GM06990 (cell line): ENCODE measurements around the gene JADE2.
A peak's percentile ranks its signal among the peaks of the same experiment; 100 is the strongest.

Source experiments
- DNase-seq: peaks from one replicate; pipeline ENCODE4 v3.0.0-alpha.2; 2011; ENCODE audit not compliant: insufficient read length; ENCODE audit errors: extremely low read depth
- H3K27me3 ChIP-seq: replicated peaks from 2 replicates; pipeline ENCODE4 v1.6.0; 2011; ENCODE audit warnings: low read length; ENCODE audit not compliant: control insufficient read depth, insufficient read depth
- H3K36me3 ChIP-seq: 2 replicates; pipeline ENCODE4 v1.5.1; 2011; ENCODE audit warnings: low read length; ENCODE audit not compliant: control insufficient read depth, insufficient read depth
- H3K4me3 ChIP-seq: replicated peaks from 2 replicates; pipeline ENCODE4 v1.5.1; 2011; ENCODE audit warnings: low read depth, mild to moderate bottlenecking, control low read depth, low read length
- CTCF ChIP-seq: IDR thresholded peaks from 2 replicates; pipeline ENCODE4 v1.5.1; 2011; ENCODE audit warnings: low read length, control low read depth, mild to moderate bottlenecking, inconsistent platforms; ENCODE audit not compliant: insufficient read depth, poor library complexity, severe bottlenecking

The JADE2 gene

DNA sequence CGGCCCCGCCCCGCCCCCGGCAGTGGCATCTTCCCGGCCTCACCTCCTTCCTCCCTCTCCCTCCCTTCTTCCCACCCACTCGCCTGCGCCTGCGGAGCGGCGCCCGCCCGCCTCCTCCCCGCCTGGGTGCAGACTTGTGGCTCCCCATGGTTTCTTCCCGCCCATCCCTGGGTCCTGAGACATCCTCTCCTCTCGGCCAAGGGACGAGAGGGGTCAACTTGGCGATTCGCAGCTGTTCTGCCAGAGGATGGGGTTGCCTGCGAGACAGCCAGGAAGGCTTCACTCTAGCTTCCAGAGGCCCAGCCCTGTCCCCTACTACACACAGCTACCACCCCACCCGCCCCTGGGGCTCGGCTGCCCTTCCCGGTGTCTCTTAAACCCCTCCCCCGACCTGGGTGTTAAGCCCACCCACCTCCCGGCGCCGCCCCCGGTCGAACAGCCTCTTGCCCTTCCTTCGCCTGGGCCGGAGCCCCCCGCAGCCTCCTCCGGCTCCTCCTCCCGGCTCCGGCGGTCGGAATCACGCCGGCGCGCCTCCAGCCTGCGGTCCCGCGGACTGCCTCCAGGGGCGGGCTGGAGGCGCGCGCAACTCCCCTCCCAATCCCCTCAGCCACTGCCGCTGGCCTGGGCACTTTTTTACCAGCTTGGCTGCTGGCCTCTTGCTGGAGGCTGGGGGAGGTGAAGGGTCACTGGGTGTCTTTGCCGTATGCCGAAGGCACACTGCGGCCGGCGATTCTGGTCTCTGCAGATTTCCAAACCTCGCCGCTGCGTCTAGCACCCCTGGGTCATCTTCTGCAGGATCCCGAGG is 1.9 kb downstream of the JADE2 start:
- no peaks in the 10 kb centered on the region for H3K36me3 ChIP-seq
- no peaks in the 10 kb centered on the region for H3K27me3 ChIP-seq
- peak; percentile 87 for DNase-seq
- peak overlapping the region; percentile 90 for H3K4me3 ChIP-seq
- TF ChIP-seq CTCF, result peak; percentile 78

DNA sequence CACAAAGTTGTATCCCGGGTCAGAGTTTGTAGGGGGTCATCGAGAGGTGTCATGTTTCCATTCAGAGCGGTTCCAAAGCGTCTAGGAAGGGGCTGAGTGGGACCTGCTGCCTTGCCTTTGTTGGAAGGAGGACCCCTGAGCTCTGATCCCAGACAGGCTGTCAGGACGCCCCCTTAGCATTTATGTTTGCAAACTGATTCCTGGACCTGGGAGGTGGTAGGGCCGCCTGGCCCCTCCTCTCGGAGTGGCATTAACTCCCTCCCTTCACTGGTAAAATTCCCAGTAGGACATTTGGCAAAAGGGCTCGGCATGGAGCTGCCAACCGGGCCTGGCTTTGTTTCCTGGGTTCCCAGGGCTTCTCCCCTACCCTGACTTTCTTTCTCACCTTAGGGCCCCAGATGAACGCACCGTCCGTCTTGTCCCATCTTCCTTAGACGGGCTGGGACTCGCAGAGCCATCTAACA is 2.5 kb downstream of the JADE2 start:
- DNase-seq, result no peak
- no peaks in the 10 kb centered on the region for H3K27me3 ChIP-seq
- peaks cover 2% of the 10 kb centered on the region; the same call in 1 of the 2 replicates for H3K36me3 ChIP-seq
- peak overlapping the region; percentile 90 for H3K4me3 ChIP-seq
- no peak for TF ChIP-seq CTCF

GRCh38 chr5:134528556-134528955 is 3.1 kb downstream of the JADE2 start:
- no peaks in the 10 kb centered on the region for H3K27me3 ChIP-seq
- DNase-seq, result no peak
- no peak for TF ChIP-seq CTCF
- H3K36me3 ChIP-seq, result peaks cover 2% of the 10 kb centered on the region; the same call in 1 of the 2 replicates
- peak overlapping the region; percentile 90; the same call in 1 of the 2 replicates for H3K4me3 ChIP-seq

- DNase-seq, result no peak
- Histone ChIP-seq H3K27me3 (no peaks in the 10 kb centered on the region), H3K36me3 (peaks cover 2% of the 10 kb centered on the region; the same call in 1 of the 2 replicates), H3K4me3 (no peak overlapping the region)
- no peak for TF ChIP-seq CTCF
Observed at GRCh38 chr5:134529460-134529859, 4.0 kb downstream of the JADE2 start.

DNA sequence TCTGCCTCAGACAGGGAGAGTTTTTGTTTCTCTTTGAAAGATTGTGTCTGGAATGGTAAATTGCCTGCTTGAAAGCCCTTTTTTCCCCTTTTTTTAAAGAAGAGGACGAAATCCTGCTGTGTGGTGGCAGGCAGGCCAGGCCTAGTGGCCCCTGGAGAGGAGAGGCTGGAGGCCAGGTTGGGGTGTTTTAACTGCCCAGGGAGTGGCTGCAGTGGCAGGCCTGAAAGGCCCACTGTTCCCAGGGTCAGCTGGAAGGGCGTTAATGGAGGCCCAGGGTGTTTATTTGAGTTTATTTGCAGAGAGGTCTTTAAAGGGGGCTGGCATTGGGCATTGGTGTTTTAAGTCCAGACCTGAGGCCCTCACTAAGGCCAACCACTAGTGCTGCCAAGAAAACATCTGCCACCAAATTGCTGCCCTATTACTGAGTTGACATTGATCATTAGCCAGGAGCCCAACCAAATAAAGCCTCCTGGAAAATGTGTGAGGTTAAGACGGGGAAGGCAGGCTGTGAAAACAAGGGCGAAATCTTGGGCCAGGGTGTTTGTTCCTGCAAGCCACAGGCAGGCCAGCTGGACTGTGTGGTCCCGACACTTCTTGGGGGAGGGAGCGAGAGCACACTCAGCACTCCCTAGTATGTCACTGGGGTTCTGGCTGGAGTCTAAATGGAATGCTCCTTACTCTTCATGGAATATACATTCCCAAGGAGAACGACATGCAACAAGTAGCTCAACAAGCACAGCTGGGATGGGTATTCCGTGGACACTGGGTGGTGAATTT is 5.0 kb downstream of the JADE2 start:
- Histone ChIP-seq H3K36me3 (peaks cover 5% of the 10 kb centered on the region; the same call in 1 of the 2 replicates), H3K4me3 (no peak overlapping the region), H3K27me3 (no peaks in the 10 kb centered on the region)
- TF ChIP-seq CTCF, result no peak
- DNase-seq, result no peak
